Neural progenitor cell (in vitro differentiated cells): ENCODE data around the gene WLS.

Experiments
- CTCF ChIP-seq: fragments of 200-600 bp; sonication (generic); IDR thresholded peaks from 2 replicates; pipeline ENCODE4 v1.5.1; 2017; ENCODE audit warnings: antibody characterized with exemption, mild to moderate bottlenecking
- EZH2 ChIP-seq: fragments of 200-600 bp; sonication (generic); IDR thresholded peaks from 2 replicates; pipeline ENCODE4 v1.6.1; 2017; ENCODE audit warnings: antibody characterized with exemption, mild to moderate bottlenecking, moderate library complexity
- EZH2phosphoT487 ChIP-seq: fragments of 200-600 bp; sonication (generic); IDR thresholded peaks from 2 replicates; pipeline ENCODE4 v1.6.1; 2017; ENCODE audit warnings: antibody characterized with exemption

GRCh38 chr1:68128820-68129219, 103.5 kb downstream of the WLS start:
- no peak for TF ChIP-seq CTCF
- no peak for TF ChIP-seq EZH2phosphoT487
- TF ChIP-seq EZH2, result no peak
